GM13977 (cell line): ENCODE results near the gene EIF3CL.
"Not testable (repeated sequence)": the region's sequence is repeated elsewhere in the genome, so short reads cannot be mapped to it uniquely, and the experiment has no call there.

Experiments used
- DNase-seq: peaks from one replicate; pipeline ENCODE4 v3.0.0; 2012; ENCODE audit warnings: low spot score
- in situ Hi-C: fragments of 300-500 bp; cut with MboI; formaldehyde crosslinking; loops from one replicate; pipeline ENCODE4 v1.12.0; 2022; ENCODE audit warnings: low sequenced_read_pairs, low pct_unique_long_range_greater_than_20kb, mixed read lengths, inconsistent platforms; ENCODE audit not compliant: unreplicated experiment

The EIF3CL gene, protein sequence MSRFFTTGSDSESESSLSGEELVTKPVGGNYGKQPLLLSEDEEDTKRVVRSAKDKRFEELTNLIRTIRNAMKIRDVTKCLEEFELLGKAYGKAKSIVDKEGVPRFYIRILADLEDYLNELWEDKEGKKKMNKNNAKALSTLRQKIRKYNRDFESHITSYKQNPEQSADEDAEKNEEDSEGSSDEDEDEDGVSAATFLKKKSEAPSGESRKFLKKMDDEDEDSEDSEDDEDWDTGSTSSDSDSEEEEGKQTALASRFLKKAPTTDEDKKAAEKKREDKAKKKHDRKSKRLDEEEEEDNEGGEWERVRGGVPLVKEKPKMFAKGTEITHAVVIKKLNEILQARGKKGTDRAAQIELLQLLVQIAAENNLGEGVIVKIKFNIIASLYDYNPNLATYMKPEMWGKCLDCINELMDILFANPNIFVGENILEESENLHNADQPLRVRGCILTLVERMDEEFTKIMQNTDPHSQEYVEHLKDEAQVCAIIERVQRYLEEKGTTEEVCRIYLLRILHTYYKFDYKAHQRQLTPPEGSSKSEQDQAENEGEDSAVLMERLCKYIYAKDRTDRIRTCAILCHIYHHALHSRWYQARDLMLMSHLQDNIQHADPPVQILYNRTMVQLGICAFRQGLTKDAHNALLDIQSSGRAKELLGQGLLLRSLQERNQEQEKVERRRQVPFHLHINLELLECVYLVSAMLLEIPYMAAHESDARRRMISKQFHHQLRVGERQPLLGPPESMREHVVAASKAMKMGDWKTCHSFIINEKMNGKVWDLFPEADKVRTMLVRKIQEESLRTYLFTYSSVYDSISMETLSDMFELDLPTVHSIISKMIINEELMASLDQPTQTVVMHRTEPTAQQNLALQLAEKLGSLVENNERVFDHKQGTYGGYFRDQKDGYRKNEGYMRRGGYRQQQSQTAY

DNA sequence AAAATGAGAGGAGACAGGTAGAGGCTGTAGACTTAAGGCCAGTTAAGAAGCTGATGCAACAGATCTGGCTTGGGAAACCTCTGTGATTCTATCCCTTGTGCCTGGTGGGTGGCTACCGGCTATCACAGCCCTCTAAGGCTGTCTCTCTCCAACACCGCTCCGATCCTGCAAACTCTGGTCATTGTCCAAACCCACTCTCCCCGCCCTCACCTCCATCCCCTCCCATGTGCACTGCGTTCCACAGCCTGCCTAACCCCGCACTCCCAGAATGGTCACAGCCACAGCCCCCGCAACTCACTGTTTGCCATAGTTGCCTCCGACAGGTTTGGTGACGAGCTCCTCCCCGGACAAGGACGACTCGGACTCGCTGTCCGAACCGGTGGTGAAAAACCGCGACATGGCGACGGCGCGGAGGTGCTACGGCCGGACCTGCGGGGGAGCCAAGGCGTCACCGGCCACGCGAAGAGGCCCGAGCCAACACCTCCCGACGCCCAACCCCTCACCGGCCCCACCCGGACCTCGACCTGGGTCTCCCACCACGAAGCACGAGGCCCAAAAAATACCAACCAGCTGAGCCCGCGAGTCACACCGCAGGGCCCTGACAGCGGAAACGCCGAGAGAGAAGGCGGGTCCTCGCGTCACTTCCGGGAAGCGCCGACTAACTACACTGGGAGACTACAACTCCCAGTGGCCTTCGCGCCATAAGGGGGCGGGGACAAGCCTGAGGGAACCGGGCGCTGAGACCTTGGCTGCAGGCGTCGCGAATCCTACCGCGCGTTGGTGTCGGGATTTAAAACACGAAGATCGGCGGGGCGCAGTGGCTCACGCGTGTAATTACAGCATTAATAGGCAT, at the start of gene EIF3CL:
Gene EIF3CL (minus strand): TSS at position 622 of the 853 bp plus-strand sequence. CDS start 223 bp downstream, at position 399.
- DNase-seq, in situ Hi-C loops: not testable (repeated sequence)

- in situ Hi-C loops, DNase-seq: not testable (repeated sequence)
Observed at GRCh38 chr16:28447081-28447480, 43.4 kb upstream of the EIF3CL start.

- DNase-seq, in situ Hi-C loops: not testable (repeated sequence)
Observed at GRCh38 chr16:28446388-28446787, 42.7 kb upstream of the EIF3CL start.

GRCh38 chr16:28443943-28444342, 40.3 kb upstream of the EIF3CL start:
- in situ Hi-C loops, DNase-seq: not testable (repeated sequence)

- in situ Hi-C loops, DNase-seq: not testable (repeated sequence)
Observed at GRCh38 chr16:28438899-28439298, 35.3 kb upstream of the EIF3CL start.

GRCh38 chr16:28435340-28435739, 31.7 kb upstream of the EIF3CL start:
- DNase-seq, in situ Hi-C loops: not testable (repeated sequence)

GRCh38 chr16:28426060-28426680, 22.5 kb upstream of the EIF3CL start:
- in situ Hi-C loops, DNase-seq: not testable (repeated sequence)

GRCh38 chr16:28421071-28421750, 17.6 kb upstream of the EIF3CL start:
- in situ Hi-C loops, DNase-seq: not testable (repeated sequence)

GRCh38 chr16:28417033-28417432, 13.4 kb upstream of the EIF3CL start:
- in situ Hi-C loops, DNase-seq: not testable (repeated sequence)

DNA sequence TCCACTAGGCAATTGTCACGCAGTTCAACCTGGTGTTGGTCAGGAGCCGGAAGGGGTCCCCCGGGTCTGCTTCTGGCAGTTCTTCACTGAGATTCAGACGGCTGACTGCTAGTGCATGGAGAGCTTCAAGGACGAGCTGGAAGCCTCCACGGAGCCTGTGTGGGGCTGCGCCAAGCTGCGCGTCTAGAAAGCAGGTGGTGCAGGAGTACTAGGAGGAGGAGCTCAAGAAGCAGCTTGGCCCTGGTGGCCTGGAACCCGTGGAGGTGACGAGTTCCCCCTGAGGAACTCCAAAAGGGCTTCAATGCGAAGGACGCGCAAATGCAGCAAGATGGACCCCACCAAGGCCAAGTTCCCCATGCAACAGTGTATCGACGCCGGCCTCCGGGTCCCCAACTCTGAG, 10.9 kb upstream of the EIF3CL start:
- in situ Hi-C loops, DNase-seq: not testable (repeated sequence)

GRCh38 chr16:28413585-28413984, 9.9 kb upstream of the EIF3CL start:
- in situ Hi-C loops: not testable (repeated sequence)

GRCh38 chr16:28392054-28392453, 11.6 kb downstream of the EIF3CL start:
- in situ Hi-C loops, DNase-seq: not testable (repeated sequence)

More at GRCh38 chr16:28413585-28413984, 9.9 kb upstream of the EIF3CL start:
- DNase-seq: not testable (repeated sequence)

GRCh38 chr16:28382177-28382867, 21.3 kb downstream of the EIF3CL start:
- in situ Hi-C loops, DNase-seq: not testable (repeated sequence)

DNA sequence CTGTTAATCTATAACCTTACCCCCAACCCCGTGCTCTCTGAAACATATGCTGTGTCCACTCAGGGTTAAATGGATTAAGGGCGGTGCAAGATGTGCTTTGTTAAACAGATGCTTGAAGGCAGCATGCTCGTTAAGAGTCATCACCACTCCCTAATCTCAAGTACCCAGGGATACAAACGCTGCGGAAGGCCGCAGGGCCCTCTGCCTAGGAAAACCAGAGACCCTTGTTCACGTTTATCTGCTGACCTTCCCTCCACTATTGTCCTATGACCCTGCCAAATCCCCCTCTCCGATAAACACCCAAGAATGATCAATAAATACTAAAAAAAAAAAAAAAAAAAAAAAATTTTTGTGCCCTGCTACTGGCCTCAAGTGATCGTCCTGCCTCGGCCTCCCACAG, 25.8 kb downstream of the EIF3CL start:
- in situ Hi-C loops, DNase-seq: not testable (repeated sequence)

GRCh38 chr16:28377108-28377625, 26.5 kb downstream of the EIF3CL start:
- in situ Hi-C loops, DNase-seq: not testable (repeated sequence)

DNA sequence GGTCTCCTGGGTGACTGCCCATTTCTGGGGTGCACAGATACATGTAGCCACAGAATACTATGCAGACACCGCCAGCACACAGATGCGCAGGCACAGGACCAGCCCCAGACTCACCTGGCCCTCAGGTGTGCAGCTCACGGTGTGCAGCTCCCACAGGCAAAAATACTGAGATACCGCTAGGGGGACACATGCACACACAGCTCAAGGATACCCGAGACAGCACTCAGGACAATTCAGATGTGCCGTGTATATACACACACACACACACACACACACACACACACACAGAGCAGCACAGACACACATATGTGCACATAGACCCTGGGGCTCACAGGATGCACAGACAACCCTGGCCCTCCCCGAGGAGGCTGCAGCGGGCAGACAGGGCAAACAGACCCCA, 28.5 kb downstream of the EIF3CL start:
- in situ Hi-C loops, DNase-seq: not testable (repeated sequence)
